Measurements from ENCODE around the gene LAMA4.

DNA sequence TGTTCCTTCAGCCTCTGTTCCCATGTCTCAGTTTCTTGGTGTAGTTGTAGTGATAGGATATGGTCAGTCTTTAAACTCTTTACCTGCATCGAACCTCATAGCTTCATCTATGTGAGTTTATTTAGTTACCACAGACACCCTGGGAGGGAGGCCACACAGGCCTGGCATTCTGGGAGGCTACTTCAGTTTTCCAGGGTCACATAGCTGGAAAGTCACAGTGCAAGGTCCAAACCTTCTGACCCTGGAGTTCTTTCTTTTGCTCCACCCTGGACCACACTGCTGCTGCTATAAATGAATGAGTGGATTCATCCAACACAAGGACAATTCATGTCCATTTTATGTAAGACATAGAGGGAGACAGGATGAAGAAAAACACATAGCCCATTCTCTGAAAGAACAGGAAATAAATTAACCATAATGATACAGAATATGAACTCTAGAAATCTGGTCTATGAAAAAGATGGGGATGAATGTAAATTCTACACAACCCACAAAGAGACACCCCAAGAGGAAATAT, 60.8 kb downstream of the LAMA4 start:
- TF ChIP-seq, protein P1, sequence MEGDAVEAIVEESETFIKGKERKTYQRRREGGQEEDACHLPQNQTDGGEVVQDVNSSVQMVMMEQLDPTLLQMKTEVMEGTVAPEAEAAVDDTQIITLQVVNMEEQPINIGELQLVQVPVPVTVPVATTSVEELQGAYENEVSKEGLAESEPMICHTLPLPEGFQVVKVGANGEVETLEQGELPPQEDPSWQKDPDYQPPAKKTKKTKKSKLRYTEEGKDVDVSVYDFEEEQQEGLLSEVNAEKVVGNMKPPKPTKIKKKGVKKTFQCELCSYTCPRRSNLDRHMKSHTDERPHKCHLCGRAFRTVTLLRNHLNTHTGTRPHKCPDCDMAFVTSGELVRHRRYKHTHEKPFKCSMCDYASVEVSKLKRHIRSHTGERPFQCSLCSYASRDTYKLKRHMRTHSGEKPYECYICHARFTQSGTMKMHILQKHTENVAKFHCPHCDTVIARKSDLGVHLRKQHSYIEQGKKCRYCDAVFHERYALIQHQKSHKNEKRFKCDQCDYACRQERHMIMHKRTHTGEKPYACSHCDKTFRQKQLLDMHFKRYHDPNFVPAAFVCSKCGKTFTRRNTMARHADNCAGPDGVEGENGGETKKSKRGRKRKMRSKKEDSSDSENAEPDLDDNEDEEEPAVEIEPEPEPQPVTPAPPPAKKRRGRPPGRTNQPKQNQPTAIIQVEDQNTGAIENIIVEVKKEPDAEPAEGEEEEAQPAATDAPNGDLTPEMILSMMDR (IDR thresholded peaks at IDR 0.05) = no peak
- no peak for TF ChIP-seq ZFX (IDR thresholded peaks at IDR 0.05; ENCODE audit: borderline replicate concordance)
